GM12864 (cell line): ENCODE results near the gene ARID5B.

Experiments used
- DNase-seq: peaks from one replicate; pipeline ENCODE4 v3.0.0-alpha.2; 2011; ENCODE audit warnings: low read depth
- H3K4me3 ChIP-seq: 2 replicates; pipeline ENCODE4 v1.5.1; 2011; ENCODE audit warnings: mild to moderate bottlenecking, low read depth, low read length, control low read depth
- TF ChIP-seq, protein P1 (sequence below): IDR thresholded peaks from 2 replicates; pipeline ENCODE4 v1.5.1; 2011; ENCODE audit warnings: low read depth, mild to moderate bottlenecking, moderate library complexity, low read length, control low read depth, inconsistent platforms; ENCODE audit errors: missing control alignments

ARID5B gene

DNA sequence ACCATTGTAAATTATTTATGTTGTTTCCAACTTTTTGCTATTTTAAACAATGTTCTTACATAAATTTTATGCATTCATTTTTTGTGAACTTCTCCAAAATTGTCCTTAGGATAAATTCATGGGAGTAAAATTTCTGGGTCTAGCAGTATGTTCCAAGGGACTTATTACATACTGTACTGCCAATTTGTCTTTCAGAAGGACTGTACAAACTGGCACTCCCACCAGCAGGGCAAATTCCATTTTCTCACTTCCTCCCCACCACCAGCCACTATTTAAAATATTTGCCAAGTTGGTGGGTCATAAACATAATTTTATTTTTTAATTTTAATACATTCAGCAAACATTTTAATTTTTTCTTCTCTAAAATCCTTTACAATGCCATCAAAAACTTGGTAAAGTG, 13.7 kb upstream of the ARID5B start:
- TF ChIP-seq, protein P1, sequence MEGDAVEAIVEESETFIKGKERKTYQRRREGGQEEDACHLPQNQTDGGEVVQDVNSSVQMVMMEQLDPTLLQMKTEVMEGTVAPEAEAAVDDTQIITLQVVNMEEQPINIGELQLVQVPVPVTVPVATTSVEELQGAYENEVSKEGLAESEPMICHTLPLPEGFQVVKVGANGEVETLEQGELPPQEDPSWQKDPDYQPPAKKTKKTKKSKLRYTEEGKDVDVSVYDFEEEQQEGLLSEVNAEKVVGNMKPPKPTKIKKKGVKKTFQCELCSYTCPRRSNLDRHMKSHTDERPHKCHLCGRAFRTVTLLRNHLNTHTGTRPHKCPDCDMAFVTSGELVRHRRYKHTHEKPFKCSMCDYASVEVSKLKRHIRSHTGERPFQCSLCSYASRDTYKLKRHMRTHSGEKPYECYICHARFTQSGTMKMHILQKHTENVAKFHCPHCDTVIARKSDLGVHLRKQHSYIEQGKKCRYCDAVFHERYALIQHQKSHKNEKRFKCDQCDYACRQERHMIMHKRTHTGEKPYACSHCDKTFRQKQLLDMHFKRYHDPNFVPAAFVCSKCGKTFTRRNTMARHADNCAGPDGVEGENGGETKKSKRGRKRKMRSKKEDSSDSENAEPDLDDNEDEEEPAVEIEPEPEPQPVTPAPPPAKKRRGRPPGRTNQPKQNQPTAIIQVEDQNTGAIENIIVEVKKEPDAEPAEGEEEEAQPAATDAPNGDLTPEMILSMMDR = no peak
- DNase-seq = no peak
- H3K4me3 ChIP-seq = no peak overlapping the region

DNA sequence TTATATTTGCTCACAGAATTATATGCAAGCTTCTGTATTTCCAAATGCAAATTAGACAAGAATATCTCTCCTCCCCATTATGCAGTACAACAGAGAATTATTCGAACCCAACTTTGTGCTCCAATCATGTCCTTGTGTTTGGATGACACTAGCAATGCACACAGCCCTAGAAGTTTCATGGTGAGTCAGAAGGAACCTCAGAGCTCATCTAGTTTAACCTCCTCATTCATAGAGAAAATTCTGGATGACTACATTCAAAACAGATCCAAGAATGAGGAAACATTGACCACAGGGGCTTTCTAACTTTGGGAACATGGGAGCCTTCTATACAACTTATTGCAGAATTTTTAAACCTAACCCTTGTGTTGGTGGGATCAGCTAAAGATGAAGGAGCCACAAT, 12.8 kb upstream of the ARID5B start:
- DNase-seq = no peak
- TF ChIP-seq, protein P1 = no peak
- no peak overlapping the region for H3K4me3 ChIP-seq

DNA sequence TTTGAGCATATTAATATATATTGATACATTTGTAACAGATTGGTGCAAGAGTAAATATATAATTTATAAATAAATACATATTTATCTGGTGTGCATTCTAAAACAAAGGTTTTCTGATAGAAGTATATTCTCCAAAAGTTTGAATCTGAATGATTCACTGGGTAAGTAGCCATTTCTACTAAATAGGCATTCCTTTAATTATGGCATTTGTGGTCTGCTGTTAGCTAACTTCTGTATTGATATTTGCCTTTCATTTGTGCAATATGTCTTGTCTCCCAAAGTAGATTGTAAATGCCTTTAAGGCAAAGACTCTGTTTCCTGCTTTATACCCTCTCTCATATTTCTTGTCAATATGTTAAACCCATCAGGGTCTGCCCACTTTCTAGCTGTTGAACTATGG, 11.1 kb upstream of the ARID5B start:
- no peak overlapping the region for H3K4me3 ChIP-seq
- TF ChIP-seq, protein P1 = no peak
- DNase-seq = no peak

DNA sequence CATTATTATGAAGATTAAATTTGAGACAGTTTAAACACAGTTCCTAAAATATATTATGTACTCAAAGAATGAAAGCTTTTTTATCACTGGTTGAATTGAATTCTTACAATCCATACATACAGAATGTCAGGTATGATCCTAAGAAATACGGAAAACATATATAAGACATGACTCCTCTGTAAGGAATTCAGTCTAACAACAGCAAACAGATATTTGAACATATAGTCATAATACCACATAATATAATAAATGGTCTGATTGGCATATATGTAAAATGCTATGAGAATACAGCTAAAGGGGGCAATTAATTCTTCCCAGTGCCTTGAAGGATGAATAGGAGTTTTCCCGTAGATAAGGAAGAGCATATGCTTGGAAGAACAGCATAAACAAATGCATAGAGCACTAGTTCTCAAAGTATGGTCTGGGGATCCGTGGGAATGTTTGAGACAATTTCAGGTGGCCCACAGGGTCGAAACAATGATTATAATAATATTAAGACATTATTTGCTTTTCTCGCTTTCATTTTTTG, 10.6 kb upstream of the ARID5B start:
- TF ChIP-seq, protein P1 = no peak
- H3K4me3 ChIP-seq = no peak overlapping the region
- no peak for DNase-seq

DNA sequence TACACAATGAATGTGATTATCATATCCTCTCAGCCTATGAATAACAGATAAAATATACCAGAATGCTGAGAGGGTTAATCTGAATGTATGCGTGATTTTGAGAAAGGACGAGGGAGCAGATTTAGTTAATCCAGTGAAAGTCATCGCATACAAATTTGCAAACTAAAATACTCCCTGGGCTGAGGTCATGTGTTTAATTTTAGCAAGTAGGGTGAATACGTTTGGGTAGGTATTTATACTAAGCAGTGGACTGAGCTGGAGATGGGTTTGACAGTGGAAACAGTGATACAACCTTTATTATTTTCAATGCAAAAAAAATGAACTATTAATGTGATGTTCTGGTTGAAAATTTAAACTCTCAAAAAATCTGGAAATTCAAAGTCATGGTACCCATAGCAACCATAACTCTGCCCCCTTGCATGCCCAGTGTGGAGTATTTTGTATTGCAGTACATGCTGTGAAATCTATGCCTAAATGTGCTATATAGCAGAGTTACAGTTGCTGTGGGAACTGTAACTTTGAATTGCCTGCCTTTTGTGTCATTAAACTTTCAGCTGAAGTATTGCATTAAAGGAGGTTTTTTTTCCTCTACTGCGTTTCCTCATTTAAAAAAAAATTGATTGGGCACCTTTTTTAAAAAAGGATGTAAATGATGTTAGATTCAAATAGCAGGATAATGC, 9.5 kb upstream of the ARID5B start:
- DNase-seq = no peak
- no peak overlapping the region for H3K4me3 ChIP-seq

DNA sequence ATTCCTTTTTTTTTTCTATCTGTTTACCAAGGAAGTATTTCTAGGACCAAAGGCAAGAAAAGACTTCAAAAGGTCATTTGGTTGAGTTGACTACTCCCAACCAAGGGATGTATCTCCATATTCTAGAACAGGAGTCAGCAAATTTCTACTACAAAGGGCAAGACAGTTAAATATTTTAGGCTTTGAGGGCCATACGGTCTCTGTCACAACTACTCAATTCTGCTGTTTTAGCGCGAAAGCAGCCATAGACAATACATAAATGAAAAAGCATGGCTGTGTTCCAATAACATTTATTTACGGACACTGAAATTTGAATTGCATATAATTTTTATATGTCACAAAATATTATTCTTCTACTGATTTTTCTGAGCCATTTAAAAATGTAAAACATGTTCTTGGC, 8.5 kb upstream of the ARID5B start:
- TF ChIP-seq, protein P1 = no peak
- H3K4me3 ChIP-seq = no peak overlapping the region
- no peak for DNase-seq

More for the DNA sequence above, 9.5 kb upstream of the ARID5B start:
- TF ChIP-seq, protein P1 = no peak

DNA sequence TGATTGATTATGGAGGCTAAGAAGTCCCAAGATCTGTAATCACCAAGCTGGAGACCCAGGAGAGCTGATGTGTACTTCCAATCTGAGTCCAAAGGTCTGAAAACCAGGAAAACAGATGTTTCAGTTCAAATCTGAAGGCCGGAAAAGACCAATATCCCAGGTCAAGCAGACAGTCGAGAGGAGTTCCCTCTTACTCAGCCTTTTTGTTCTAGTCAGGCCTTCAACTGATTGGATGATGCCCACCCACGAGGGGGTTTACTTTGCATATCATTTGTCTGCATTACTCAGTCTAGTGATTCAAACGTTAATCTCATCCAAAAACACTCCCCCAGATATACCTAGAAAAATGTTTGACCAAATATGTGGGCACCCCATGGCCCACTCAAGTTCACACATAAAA, 7.4 kb upstream of the ARID5B start:
- TF ChIP-seq, protein P1 = no peak

More for the DNA sequence above, 7.4 kb upstream of the ARID5B start:
- no peak for DNase-seq
- H3K4me3 ChIP-seq = no peak overlapping the region
